Spinal cord (tissue), 10 donors: ENCODE results near the gene GPC1. TPM values are rescaled to one million over a fixed set of nuclear protein-coding genes. Genes with fewer than 3 reads are reported as not detected.

ENCODE experiments used
- DNase-seq, 6 donors: peaks; one replicate each; pipeline versions ENCODE4 v3.0.0 to v3.0.0-alpha.2; 2013 to 2015; ENCODE audit warnings: low spot score in 6 of 6, low read depth in 4 of 6
- H3K27ac ChIP-seq: one replicate; pipeline ENCODE4 v1.5.1; 2013; ENCODE audit warnings: low read depth, low read length, control low read depth
- H3K27me3 ChIP-seq: one replicate; pipeline ENCODE4 v1.6.1; 2013; ENCODE audit warnings: low read length; ENCODE audit not compliant: control insufficient read depth, insufficient read depth
- H3K36me3 ChIP-seq: one replicate; pipeline ENCODE4 v1.6.1; 2013; ENCODE audit warnings: low read length; ENCODE audit not compliant: control insufficient read depth, insufficient read depth
- H3K4me1 ChIP-seq: one replicate; pipeline ENCODE4 v1.6.1; 2013; ENCODE audit warnings: low read length; ENCODE audit not compliant: control insufficient read depth, insufficient read depth
- H3K4me3 ChIP-seq: one replicate; pipeline ENCODE4 v1.5.1; 2013; ENCODE audit warnings: low read depth, low read length, control low read depth
- H3K9me3 ChIP-seq: one replicate; pipeline ENCODE4 v1.6.1; 2013; ENCODE audit warnings: low read length; ENCODE audit not compliant: control insufficient read depth, insufficient read depth
- WGBS: methylation state at CpG from one replicate; pipeline ENCODE4 v1.1.5; 2013; ENCODE audit warnings: missing lambda C conversion rate; ENCODE audit not compliant: insufficient coverage; 5-methylcytosine and 5-hydroxymethylcytosine counted together
- polyA plus RNA-seq, 2 donors: library from polyadenylated mRNA; unstranded; fragments of 120-200 nt; gene quantifications; one replicate each; pipeline ENCODE4 v1.2.1, GENCODE V29; 2013; ENCODE audit not compliant: insufficient read length in 2 of 2
- total RNA-seq, 2 donors: library from RNA; depleted of rRNA in 1 of 2; stranded (reverse); fragments of 120-200 nt in 1 of 2; fragments of >200 nt in 1 of 2; gene quantifications; one replicate each; pipeline versions ENCODE4 v1.2.3 to v1.2.4, GENCODE V29; 2013 to 2014
- donor health status: healthy.

The GPC1 gene
- total and polyA plus RNA-seq, 4 donors: 27.2 to 216 (median 117) TPM

GRCh38 chr2:240498171-240498957 is 62.9 kb downstream of the GPC1 start:
- Histone ChIP-seq H3K9me3 (no peaks in the 10 kb centered on the region), H3K4me1 (no peaks in the 10 kb centered on the region), H3K27ac (no peak overlapping the region), H3K27me3 (no peaks in the 10 kb centered on the region), H3K36me3 (peaks cover 44% of the 10 kb centered on the region), H3K4me3 (no peak overlapping the region)
- 85% methylated on average over 10 of the region's 13 CpGs for WGBS
- DNase-seq: no peak

GRCh38 chr2:240498958-240499260 is 63.4 kb downstream of the GPC1 start:
- no peak overlapping the region for H3K4me3 ChIP-seq

GRCh38 chr2:240499309-240500301 is 64.1 kb downstream of the GPC1 start:
- WGBS: 85% methylated on average over 31 of the region's 32 CpGs
- DNase-seq: no peak

More at GRCh38 chr2:240498958-240499260, 63.4 kb downstream of the GPC1 start:
- no peak for DNase-seq
- Histone ChIP-seq H3K9me3 (no peaks in the 10 kb centered on the region), H3K36me3 (peaks cover 44% of the 10 kb centered on the region), H3K27me3 (no peaks in the 10 kb centered on the region), H3K27ac (no peak overlapping the region), H3K4me1 (no peaks in the 10 kb centered on the region)
- 92% methylated on average over 9 of the region's 9 CpGs for WGBS

GRCh38 chr2:240500561-240501423 is 65.3 kb downstream of the GPC1 start:
- Histone ChIP-seq H3K27ac (no peak overlapping the region), H3K36me3 (peaks cover 44% of the 10 kb centered on the region), H3K9me3 (no peaks in the 10 kb centered on the region), H3K4me1 (no peaks in the 10 kb centered on the region), H3K4me3 (no peak overlapping the region), H3K27me3 (no peaks in the 10 kb centered on the region)
- no peak for DNase-seq
- WGBS: 89% methylated on average over 24 of the region's 24 CpGs

More at GRCh38 chr2:240499309-240500301, 64.1 kb downstream of the GPC1 start:
- no peaks in the 10 kb centered on the region for H3K4me1 ChIP-seq
- H3K27ac ChIP-seq: no peak overlapping the region
- no peak overlapping the region for H3K4me3 ChIP-seq
- no peaks in the 10 kb centered on the region for H3K9me3 ChIP-seq
- H3K27me3 ChIP-seq: no peaks in the 10 kb centered on the region
- H3K36me3 ChIP-seq: peaks cover 38% of the 10 kb centered on the region

GRCh38 chr2:240501531-240501991 is 66.1 kb downstream of the GPC1 start:
- no peak overlapping the region for H3K27ac ChIP-seq
- 85% methylated on average over 12 of the region's 13 CpGs for WGBS
- DNase-seq: no peak

GRCh38 chr2:240502059-240502429 is 66.6 kb downstream of the GPC1 start:
- no peak for DNase-seq
- H3K4me1 ChIP-seq: no peaks in the 10 kb centered on the region
- no peaks in the 10 kb centered on the region for H3K9me3 ChIP-seq
- WGBS: 81% methylated on average over 3 of the region's 5 CpGs
- H3K36me3 ChIP-seq: peaks cover 50% of the 10 kb centered on the region
- no peak overlapping the region for H3K4me3 ChIP-seq
- H3K27me3 ChIP-seq: no peaks in the 10 kb centered on the region
- no peak overlapping the region for H3K27ac ChIP-seq

More at GRCh38 chr2:240501531-240501991, 66.1 kb downstream of the GPC1 start:
- Histone ChIP-seq H3K4me3 (no peak overlapping the region), H3K4me1 (no peaks in the 10 kb centered on the region), H3K27me3 (no peaks in the 10 kb centered on the region), H3K9me3 (no peaks in the 10 kb centered on the region), H3K36me3 (peaks cover 48% of the 10 kb centered on the region)

GRCh38 chr2:240502430-240503121 is 67.1 kb downstream of the GPC1 start:
- Histone ChIP-seq H3K27ac (no peak overlapping the region), H3K36me3 (peaks cover 54% of the 10 kb centered on the region), H3K4me3 (no peak overlapping the region), H3K4me1 (no peaks in the 10 kb centered on the region), H3K9me3 (no peaks in the 10 kb centered on the region), H3K27me3 (no peaks in the 10 kb centered on the region)
- 80% methylated on average over 14 of the region's 14 CpGs for WGBS
- DNase-seq: no peak

GRCh38 chr2:240503375-240503774 is 67.9 kb downstream of the GPC1 start:
- Histone ChIP-seq H3K4me1 (no peaks in the 10 kb centered on the region), H3K9me3 (no peaks in the 10 kb centered on the region), H3K27ac (no peak overlapping the region), H3K36me3 (peaks cover 60% of the 10 kb centered on the region), H3K4me3 (no peak overlapping the region), H3K27me3 (no peaks in the 10 kb centered on the region)
- no peak for DNase-seq
- 96% methylated on average over 5 of the region's 9 CpGs for WGBS
